SJSA1 (cell line): ENCODE data around the gene NTM. TPM values are rescaled to one million over a fixed set of nuclear protein-coding genes. Genes with fewer than 3 reads are reported as not detected.

ENCODE experiments used
- DNase-seq, 2 experiments: peaks; one replicate each; pipeline ENCODE4 v3.0.0-alpha.2; 2015 to 2020; ENCODE audit warnings: low spot score in 2 of 2, low read depth in 1 of 2
- H3K27ac ChIP-seq: fragments of 250-450 bp; sonication (Bioruptor Pico); 2 replicates; pipeline ENCODE4 v1.5.1; 2020; ENCODE audit warnings: mild to moderate bottlenecking, moderate library complexity
- H3K27me3 ChIP-seq: fragments of 250-450 bp; sonication (Bioruptor Pico); replicated peaks from 2 replicates; pipeline ENCODE4 v1.5.1; 2020; ENCODE audit warnings: mild to moderate bottlenecking, moderate library complexity
- H3K36me3 ChIP-seq: fragments of 250-450 bp; sonication (Bioruptor Pico); 2 replicates; pipeline ENCODE4 v1.5.1; 2020; ENCODE audit warnings: mild to moderate bottlenecking
- H3K4me1 ChIP-seq: fragments of 250-450 bp; sonication (Bioruptor Pico); replicated peaks from 2 replicates; pipeline ENCODE4 v1.6.1; 2021; ENCODE audit warnings: mild to moderate bottlenecking
- H3K4me3 ChIP-seq: fragments of 250-450 bp; sonication (Bioruptor Pico); 2 replicates; pipeline ENCODE4 v1.5.1; 2020; ENCODE audit warnings: mild to moderate bottlenecking
- H3K9me3 ChIP-seq: fragments of 250-450 bp; sonication (Bioruptor Pico); replicated peaks from 2 replicates; pipeline ENCODE4 v1.5.1; 2020; ENCODE audit warnings: mild to moderate bottlenecking
- total RNA-seq: library from RNA; depleted of rRNA; stranded (reverse); fragments of >200 nt; shearing (Covaris generic); gene quantifications from 2 replicates; pipeline ENCODE4 v1.2.3, GENCODE V29; 2014

The NTM gene
- total RNA-seq, 1 experiment from 2014 or later: 0.34 TPM

DNA sequence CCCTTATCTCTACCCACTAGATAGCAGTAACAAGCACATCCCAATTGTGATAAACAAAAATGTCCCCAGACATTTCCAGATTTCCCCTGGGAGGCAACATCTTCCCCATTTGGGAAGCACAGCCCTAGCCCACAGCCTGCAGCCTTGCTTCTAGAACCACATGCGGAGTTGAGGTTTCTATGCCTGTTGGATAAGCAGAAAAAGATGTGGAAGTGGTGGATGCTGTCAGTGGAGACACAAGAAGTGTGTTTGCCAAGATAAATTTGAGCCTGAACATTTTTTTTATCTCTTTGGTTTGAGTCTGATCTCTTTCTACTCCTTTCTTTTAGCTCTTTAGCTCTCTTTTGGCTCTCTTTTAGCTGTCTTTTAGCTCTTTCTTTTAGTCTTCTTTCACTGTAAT, 884.5 kb downstream of the NTM start:
- no peaks in the 10 kb centered on the region for H3K9me3 ChIP-seq
- H3K27me3 ChIP-seq: no peaks in the 10 kb centered on the region
- no peaks in the 10 kb centered on the region for H3K4me1 ChIP-seq
- H3K36me3 ChIP-seq: no peaks in the 10 kb centered on the region
- H3K27ac ChIP-seq: no peak overlapping the region
- no peak for DNase-seq
- H3K4me3 ChIP-seq: no peak overlapping the region

DNA sequence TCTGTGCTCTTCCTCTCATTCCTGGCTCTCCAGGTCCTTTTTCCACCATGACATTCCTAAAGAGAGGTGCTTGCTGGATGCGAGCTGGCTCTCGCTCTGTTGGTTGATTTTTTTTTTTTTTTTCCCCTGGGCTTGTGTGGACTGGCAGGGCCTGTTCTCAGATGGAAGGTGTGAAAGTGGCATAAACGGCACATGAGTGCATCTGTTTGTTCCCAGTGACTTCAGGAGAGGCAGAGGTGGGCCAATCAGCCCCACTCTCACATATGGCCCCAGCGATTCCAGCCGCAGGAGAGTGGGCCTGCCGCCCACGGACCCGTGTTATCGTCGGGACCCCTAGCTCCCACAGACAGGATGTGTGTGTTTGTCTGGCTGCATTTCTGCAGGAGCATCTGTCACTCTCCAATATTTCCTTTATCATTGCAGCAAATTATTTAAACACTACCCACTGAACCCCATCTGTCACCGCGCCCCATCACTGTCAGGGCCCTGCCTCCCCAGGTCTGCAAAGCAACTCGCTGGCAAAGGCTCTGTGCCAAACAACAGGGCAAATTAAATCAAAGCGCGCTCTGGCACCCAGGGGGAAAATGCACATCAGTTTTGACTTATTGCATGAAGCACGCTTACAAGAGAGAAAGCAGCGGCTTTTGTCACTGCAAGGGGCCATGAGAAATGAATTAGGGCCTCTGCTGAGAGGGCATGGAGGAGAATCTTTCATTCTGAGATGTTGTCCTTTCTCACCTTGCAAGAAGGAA, 886.3 kb downstream of the NTM start:
- H3K4me1 ChIP-seq: no peaks in the 10 kb centered on the region
- H3K4me3 ChIP-seq: no peak overlapping the region
- DNase-seq: no peak
- no peak overlapping the region for H3K27ac ChIP-seq
- H3K36me3 ChIP-seq: no peaks in the 10 kb centered on the region
- H3K27me3 ChIP-seq: no peaks in the 10 kb centered on the region
- no peaks in the 10 kb centered on the region for H3K9me3 ChIP-seq

DNA sequence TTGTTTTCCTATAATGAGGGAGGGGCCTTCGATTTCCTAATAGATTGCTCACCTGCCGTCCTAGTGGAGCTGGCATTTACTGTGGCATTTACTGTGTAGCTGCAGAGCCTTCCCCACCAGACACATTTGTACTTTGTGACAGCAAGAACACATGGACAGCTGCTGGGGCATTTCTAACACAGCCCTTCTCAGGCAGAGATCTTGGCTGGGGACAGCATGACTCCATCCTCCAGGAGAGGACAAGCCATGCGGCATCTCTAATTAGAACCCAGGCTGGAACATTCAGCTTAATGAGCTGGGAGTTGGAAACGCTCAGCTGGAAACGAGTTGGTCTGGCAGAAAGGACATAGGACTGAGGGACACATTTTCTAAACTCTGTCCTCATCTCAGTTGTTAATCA, 887.5 kb downstream of the NTM start:
- Histone ChIP-seq H3K27me3 (no peaks in the 10 kb centered on the region), H3K36me3 (no peaks in the 10 kb centered on the region), H3K9me3 (no peaks in the 10 kb centered on the region), H3K4me3 (no peak overlapping the region), H3K27ac (no peak overlapping the region), H3K4me1 (no peaks in the 10 kb centered on the region)
- DNase-seq: no peak

DNA sequence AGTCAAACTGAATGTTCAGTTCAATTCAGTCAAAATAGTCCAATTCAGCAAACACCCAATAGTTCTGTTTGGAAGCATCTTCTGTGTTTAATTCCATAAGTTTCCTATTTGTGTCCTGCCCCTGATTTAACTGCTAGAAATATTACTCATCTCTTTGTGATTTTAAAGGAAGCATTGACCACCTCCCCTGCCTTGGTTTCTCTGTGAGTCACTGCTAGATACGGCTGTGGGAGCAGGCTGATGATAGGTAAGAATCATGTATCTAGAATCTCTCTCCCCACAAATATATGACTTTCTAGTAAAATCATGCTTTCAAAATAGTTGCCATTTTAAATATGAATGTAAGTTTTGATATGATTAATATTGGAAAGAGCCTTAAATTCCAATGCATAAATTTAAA, 888.5 kb downstream of the NTM start:
- DNase-seq: no peak
- Histone ChIP-seq H3K36me3 (no peaks in the 10 kb centered on the region), H3K4me3 (no peak overlapping the region), H3K9me3 (no peaks in the 10 kb centered on the region), H3K4me1 (no peaks in the 10 kb centered on the region), H3K27me3 (no peaks in the 10 kb centered on the region), H3K27ac (no peak overlapping the region)

DNA sequence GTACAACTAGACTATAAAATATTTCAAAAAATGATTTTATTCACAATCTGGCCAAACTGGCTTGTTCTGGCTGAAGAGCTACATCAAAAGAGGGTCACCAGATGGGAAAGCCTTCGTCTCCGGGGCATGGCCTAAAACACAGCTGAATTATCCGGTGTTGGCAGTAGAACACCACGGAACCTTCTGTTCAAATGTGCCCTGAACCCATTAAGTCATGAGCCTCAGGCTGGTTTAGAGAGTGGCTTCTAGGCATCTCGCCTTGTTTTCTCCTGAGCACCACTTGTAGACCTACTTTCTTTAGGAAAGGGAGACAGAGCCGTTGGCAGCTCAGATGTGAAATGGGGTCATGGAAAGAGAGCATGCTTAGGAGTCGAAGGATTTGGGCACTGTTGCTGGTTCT, 890.2 kb downstream of the NTM start:
- Histone ChIP-seq H3K27me3 (no peaks in the 10 kb centered on the region), H3K4me3 (no peak overlapping the region), H3K9me3 (no peaks in the 10 kb centered on the region), H3K27ac (no peak overlapping the region), H3K36me3 (no peaks in the 10 kb centered on the region), H3K4me1 (no peaks in the 10 kb centered on the region)
- no peak for DNase-seq

DNA sequence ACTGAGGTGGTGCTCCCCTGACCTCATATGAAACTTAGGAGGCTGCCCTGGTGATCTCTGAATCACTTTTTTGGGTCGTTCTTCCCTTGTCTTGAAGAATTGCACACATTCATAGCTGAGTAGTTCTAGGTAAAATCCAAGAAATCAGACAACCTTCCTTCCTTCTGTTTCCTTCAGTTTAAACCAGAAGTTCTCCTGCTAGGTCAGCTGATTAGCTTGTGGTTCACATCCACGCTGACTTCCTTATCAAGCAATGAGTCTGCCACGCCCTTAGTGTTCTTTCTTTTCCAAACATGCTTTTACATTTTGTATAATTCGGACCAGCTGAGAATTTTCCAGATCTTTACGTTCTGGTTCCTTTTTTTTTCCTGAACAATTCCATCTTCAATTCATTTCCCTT, 892.8 kb downstream of the NTM start:
- Histone ChIP-seq H3K27ac (no peak overlapping the region), H3K4me1 (no peaks in the 10 kb centered on the region), H3K27me3 (no peaks in the 10 kb centered on the region), H3K36me3 (no peaks in the 10 kb centered on the region), H3K4me3 (no peak overlapping the region), H3K9me3 (no peaks in the 10 kb centered on the region)
- DNase-seq: no peak

DNA sequence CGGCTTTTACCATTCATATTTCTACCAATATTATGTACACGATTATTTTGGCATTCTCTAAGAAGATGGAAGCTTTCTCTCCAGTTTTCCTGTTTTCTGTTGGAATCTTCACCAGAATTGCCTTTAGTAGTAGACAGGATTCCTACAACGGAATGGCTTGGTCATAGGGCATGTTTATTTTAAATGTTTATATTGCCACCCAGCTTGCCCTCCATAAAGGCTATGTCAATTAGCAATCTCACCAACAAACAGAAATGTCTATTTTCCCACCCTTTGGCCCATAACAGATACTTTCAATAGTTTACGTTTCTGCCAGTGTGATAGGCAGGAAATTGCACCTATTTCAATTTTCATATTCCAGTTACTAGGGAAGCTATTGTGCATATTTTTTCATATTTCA, 893.5 kb downstream of the NTM start:
- H3K4me3 ChIP-seq: no peak overlapping the region

DNA sequence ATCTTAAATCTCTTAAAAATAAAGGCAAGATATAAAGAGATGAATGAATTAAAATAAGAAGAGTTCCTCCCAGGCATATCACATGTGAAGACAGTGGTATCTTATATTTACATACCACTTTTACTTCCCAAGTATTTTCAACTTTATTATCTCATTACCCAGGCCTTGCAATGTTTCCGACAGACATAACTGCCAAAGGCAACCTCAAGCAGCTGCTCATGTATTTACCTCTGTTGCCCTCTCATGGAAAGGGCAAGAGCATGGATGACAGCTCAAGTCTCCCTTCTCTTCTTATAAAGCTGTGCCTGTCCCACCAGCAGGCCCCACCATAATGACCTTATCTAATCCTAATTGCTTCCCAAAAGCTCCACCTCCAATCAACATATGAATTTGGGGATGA, 894.2 kb downstream of the NTM start:
- Histone ChIP-seq H3K9me3 (no peaks in the 10 kb centered on the region), H3K27ac (no peak overlapping the region), H3K4me3 (no peak overlapping the region), H3K36me3 (no peaks in the 10 kb centered on the region), H3K4me1 (no peaks in the 10 kb centered on the region), H3K27me3 (no peaks in the 10 kb centered on the region)
- DNase-seq: no peak

More for the DNA sequence above, 893.5 kb downstream of the NTM start:
- no peaks in the 10 kb centered on the region for H3K9me3 ChIP-seq
- no peak overlapping the region for H3K27ac ChIP-seq
- no peaks in the 10 kb centered on the region for H3K36me3 ChIP-seq
- DNase-seq: no peak
- no peaks in the 10 kb centered on the region for H3K27me3 ChIP-seq
- H3K4me1 ChIP-seq: no peaks in the 10 kb centered on the region

DNA sequence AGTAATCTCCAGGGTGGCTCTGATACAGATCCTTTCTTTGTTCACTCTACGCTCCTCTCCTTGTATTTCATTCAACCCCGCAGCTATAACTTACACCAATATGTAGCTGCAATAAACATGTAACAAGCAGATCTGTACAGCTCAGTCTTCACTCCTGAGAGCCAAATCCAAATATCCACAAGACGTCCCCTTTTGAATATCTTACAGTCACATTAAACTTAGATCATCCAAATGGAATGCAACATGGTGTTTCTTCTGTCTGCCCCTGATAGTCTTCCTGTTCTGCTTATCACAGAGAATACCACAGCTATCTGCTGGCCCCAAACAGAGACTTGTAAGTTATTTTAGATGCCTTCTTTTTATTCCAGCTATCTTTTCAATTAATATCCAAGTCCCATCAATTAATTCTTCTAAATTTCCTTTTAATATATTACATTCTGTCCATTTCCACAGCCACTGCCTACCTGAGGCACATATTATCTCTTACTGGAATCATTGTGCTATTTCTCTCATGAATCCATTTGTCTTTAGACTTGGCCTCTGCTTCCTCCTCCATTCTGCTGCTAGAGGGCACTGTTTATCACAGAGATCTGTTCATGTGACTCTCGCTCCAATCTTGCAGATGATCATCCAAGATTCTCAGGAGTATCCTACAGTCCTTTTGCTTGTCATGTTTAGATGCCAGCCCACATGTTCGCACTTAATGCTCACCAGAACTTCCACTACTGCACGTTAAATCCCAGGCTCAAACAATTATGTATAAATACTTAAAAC, 908.6 kb downstream of the NTM start:
- no peaks in the 10 kb centered on the region for H3K9me3 ChIP-seq
- DNase-seq: peak in 1 of 2 experiments; percentile 1
- no peak overlapping the region for H3K4me3 ChIP-seq
- H3K27me3 ChIP-seq: no peaks in the 10 kb centered on the region
- H3K27ac ChIP-seq: no peak overlapping the region
- H3K4me1 ChIP-seq: no peaks in the 10 kb centered on the region
- no peaks in the 10 kb centered on the region for H3K36me3 ChIP-seq

DNA sequence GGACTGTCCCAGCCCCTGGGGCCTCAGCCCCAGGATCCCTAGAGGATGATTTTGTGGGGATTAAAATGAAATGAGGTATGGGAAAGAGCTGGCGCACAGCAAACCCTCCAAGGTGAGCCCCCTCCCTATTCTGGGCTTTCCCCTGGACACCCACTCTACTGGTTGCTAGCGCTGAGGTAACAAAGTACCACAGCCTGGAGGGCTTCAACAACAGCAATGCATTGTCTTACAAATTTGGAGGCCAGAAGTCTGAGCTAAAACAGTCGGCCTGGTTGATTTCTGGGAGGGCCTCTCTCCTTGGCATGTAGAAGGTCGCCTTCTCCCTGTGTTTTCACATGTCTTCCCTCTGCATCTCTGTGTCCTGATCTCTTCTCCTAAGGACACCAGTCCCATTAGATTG, 913.6 kb downstream of the NTM start:
- no peaks in the 10 kb centered on the region for H3K4me1 ChIP-seq
- no peaks in the 10 kb centered on the region for H3K27me3 ChIP-seq
- H3K36me3 ChIP-seq: no peaks in the 10 kb centered on the region
- no peaks in the 10 kb centered on the region for H3K9me3 ChIP-seq
- no peak for DNase-seq
- H3K27ac ChIP-seq: no peak overlapping the region
- H3K4me3 ChIP-seq: no peak overlapping the region

DNA sequence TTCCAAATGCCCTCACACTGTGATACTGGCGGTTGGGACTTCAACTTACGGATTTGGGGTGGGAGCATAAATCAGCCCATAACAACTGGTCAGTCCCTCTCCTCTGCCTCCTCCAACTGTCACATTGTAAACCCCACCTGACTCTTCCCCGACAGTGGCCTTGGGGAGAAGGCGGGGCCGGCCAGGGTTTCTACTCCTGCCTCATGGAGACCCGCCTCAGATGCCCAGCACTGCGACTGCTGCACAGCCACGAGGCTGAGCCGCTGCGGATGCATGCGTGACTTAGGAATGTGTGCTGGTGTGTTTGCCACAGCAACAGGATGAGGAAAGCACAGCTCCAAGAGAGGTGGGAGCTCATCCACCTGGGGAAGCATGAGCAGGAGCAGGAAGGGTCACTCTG, 914.2 kb downstream of the NTM start:
- Histone ChIP-seq H3K9me3 (no peaks in the 10 kb centered on the region), H3K27ac (no peak overlapping the region), H3K4me1 (no peaks in the 10 kb centered on the region), H3K27me3 (no peaks in the 10 kb centered on the region), H3K4me3 (no peak overlapping the region), H3K36me3 (no peaks in the 10 kb centered on the region)
- no peak for DNase-seq

DNA sequence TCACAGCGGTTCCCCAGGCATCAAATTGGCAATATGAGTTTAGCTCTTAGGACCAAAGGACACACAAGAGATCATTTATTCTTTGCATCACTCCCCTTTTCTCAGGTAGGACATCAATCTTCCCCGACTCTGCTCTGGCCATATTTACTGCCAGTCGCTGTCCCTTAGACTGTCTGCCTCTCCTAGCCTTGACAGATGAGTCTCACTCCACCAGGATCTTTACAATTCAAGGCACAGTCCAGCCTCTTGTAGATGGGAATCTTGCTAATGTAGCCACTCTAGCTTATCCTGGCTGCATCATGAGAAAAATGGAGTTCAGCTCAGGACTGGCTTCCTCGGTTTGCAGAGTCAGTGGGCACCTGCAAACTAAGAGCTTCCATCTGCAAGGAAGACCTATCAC, 915.2 kb downstream of the NTM start:
- Histone ChIP-seq H3K4me1 (no peaks in the 10 kb centered on the region), H3K4me3 (no peak overlapping the region), H3K9me3 (no peaks in the 10 kb centered on the region), H3K27me3 (no peaks in the 10 kb centered on the region), H3K36me3 (no peaks in the 10 kb centered on the region), H3K27ac (no peak overlapping the region)
- DNase-seq: no peak

DNA sequence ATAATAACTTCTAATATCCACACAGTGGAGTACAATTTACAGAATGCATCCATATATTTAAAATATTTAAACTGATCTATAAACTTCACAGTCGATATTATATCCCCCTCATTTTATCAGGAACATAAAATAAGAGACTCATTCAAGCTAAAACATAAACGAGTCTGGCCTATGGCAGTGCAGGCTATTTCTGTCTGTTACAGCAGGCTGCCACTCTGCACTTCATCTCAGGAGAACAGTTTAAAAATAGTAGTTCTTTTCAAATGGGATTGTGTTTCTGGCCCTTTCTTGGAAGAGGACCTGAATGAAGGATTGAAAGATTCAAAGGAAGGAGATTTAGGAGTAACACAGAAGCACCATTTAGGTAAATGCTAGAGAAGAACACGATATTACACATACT, 915.7 kb downstream of the NTM start:
- H3K4me3 ChIP-seq: no peak overlapping the region
- H3K27me3 ChIP-seq: no peaks in the 10 kb centered on the region
- no peaks in the 10 kb centered on the region for H3K36me3 ChIP-seq
- no peaks in the 10 kb centered on the region for H3K4me1 ChIP-seq
- no peak for DNase-seq
- H3K27ac ChIP-seq: no peak overlapping the region
- no peaks in the 10 kb centered on the region for H3K9me3 ChIP-seq

DNA sequence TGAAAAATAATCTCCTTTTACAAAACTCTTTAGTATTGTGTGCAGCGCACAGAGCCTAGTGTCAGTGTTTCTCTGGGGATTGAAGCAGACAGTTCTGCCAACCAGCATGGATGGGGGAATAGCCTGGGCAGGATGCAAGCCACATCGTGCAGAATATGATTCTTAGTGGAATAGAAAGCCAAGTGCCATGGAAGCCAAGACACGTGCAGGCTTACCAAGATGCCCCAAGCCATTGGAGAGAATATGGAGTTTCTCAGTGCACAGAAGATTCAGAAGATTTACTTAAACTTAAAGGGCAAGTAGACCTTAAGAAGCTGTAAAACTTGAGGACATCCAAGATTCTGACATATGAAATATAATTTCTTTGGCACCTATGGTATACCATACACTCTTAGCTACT, 917.6 kb downstream of the NTM start:
- Histone ChIP-seq H3K36me3 (no peaks in the 10 kb centered on the region), H3K9me3 (no peaks in the 10 kb centered on the region), H3K4me3 (no peak overlapping the region), H3K27me3 (no peaks in the 10 kb centered on the region), H3K4me1 (no peaks in the 10 kb centered on the region), H3K27ac (no peak overlapping the region)
- DNase-seq: no peak
